ENCODE data around the gene BOLA2. TPM values are rescaled to one million over a fixed set of nuclear protein-coding genes. Genes with fewer than 3 reads are reported as not detected.

The BOLA2 gene
- polyA plus RNA-seq, 1 donor from 2014 or later = 35.5 TPM

Small RNAs within 50 kb of the gene (small RNA-seq; reads per million reads assigned to genes)
- gene AC133555.2 = 0 reads per million in 3 experiments

Other genes starting within 250 kb of the BOLA2 start
- gene NPIPB11, start 47.6 kb downstream of the BOLA2 start, polyA plus RNA-seq = 0.06 and 0.14 TPM in 2 replicates
- gene SLX1B, start 182 bp upstream of the BOLA2 start, polyA plus RNA-seq = 66.4 and 74.3 TPM in 2 replicates
- gene SULT1A4, start 5.6 kb upstream of the BOLA2 start, polyA plus RNA-seq = 10.4 and 16.4 TPM in 2 replicates
- gene NPIPB12, start 52.1 kb upstream of the BOLA2 start, polyA plus RNA-seq = 5.7 and 8.4 TPM in 2 replicates
- 0.09 TPM in 1 of 2 replicates, not detected in the other for gene SPN, start 208.9 kb upstream of the BOLA2 start, polyA plus RNA-seq
- gene QPRT, start 224.8 kb upstream of the BOLA2 start, polyA plus RNA-seq = 2.7 and 3.9 TPM in 2 replicates